Heart left ventricle (tissue), 13 donors: ENCODE data around the gene ABCC8.

Experiments
- POLR2A ChIP-seq, 2 donors: fragments of 450-650 bp; IDR thresholded peaks; one replicate each; pipeline ENCODE4 v1.6.1; 2017; ENCODE audit warnings: antibody characterized with exemption in 2 of 2, mild to moderate bottlenecking in 2 of 2, moderate library complexity in 2 of 2
- TF ChIP-seq, protein P1 (sequence below), 12 donors: fragments of 200-600 bp; sonication (generic) in 4 of 12; IDR thresholded peaks; one replicate each; pipeline versions ENCODE4 v1.5.0 to v1.8.0; 2018 to 2022; ENCODE audit warnings: antibody characterized with exemption in 12 of 12, mild to moderate bottlenecking in 5 of 12
- donor health status: ischemic (EF 13 %, LVEDD 7.1; RV severe dilation, severe dysfunction).
- donor health status: DM: no; HTN: yes; CAD: no.
- donor health status: DM: no; HTN: no; CAD: no.
- donor health status: ischemic (EF 25% LVEDD 6.9; RV normal size, moderate dysfunction).
- donor health status: ischemic (EF 25% LVEDD 5.7; RV mildly dilated, moderate dysfunction).
- donor health status: ischemic (EF 35%, LVEDD 5.7; RV mildly dilated, moderate dysfunction).
- donor health status: nonischemic (EF 11% LVEDD 7.7; RV severe dilation, severe dysfunction).
- donor health status: DM: yes; HTN: yes; CAD: no.
- donor health status: PGD.
- donor health status: ischemic (EF 29% LVEDD 5.4; RV normal size, mild dysfunction).
- donor health status: nonischemic (EF 23%, LVEDD 6.1; RV moderate dilation, normal function).

DNA sequence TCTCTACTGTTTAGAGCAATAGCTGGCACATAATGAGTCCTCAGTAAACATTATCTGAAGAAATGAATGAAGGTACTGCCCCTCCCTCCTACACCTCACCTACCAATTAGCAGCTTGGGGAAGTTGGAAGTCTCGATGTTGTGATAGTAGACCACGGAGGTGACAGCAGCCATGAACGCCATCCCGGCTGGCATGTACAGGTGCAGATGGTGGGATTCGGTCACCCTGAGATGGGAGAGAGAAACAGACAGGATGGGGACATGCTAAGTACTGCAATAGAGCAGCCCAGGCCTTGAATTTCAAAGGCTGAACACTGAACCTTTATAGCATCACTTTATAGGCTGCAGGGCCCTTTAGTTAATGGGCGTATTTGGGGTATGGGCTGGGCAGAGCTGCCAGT lies 6.6 kb downstream of the ABCC8 start:
- TF ChIP-seq, protein P1, sequence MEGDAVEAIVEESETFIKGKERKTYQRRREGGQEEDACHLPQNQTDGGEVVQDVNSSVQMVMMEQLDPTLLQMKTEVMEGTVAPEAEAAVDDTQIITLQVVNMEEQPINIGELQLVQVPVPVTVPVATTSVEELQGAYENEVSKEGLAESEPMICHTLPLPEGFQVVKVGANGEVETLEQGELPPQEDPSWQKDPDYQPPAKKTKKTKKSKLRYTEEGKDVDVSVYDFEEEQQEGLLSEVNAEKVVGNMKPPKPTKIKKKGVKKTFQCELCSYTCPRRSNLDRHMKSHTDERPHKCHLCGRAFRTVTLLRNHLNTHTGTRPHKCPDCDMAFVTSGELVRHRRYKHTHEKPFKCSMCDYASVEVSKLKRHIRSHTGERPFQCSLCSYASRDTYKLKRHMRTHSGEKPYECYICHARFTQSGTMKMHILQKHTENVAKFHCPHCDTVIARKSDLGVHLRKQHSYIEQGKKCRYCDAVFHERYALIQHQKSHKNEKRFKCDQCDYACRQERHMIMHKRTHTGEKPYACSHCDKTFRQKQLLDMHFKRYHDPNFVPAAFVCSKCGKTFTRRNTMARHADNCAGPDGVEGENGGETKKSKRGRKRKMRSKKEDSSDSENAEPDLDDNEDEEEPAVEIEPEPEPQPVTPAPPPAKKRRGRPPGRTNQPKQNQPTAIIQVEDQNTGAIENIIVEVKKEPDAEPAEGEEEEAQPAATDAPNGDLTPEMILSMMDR (IDR thresholded peaks at IDR 0.05) = no peak
- TF ChIP-seq POLR2A (IDR thresholded peaks at IDR 0.05) = no peak
